HCT116 (cell line): ENCODE measurements around the gene MPC1. TPM values are rescaled to one million over a fixed set of nuclear protein-coding genes. Genes with fewer than 3 reads are reported as not detected.

ENCODE experiments used
- ATAC-seq: fragments of 200-7000 bp; cut with Tn5 transposase; 2 replicates; pipeline ENCODE4 v1.9.1; 2020; ENCODE audit warnings: mild to moderate bottlenecking, moderate library complexity
- BruUV-seq: library from RNA; stranded (reverse); fragments of 400-500 nt; replicated peaks from 2 replicates; lab custom pipeline; 2021; lab: Mats Ljungman, UMichigan
- CTCF ChIA-PET: fragments of 300-600 bp; sonication (Branson Sonifier 250); formaldehyde crosslinking; loops from one replicate; lab custom pipeline; 2021; ENCODE audit warnings: antibody characterized with exemption; lab: Charles Lee
- POLR2A ChIA-PET: fragments of 300-600, 350-600 bp; sonication (Branson Sonifier 250); formaldehyde crosslinking; loops from one replicate; lab custom pipeline; 2021; ENCODE audit warnings: antibody characterized with exemption; lab: Charles Lee
- RAD21 ChIA-PET, 2 experiments: fragments of 300-600 bp; sonication (Branson Sonifier 250); formaldehyde crosslinking; loops; one replicate each; lab custom pipeline; 2023; ENCODE audit warnings: low total read pairs in 2 of 2; ENCODE audit not compliant: uncharacterized antibody in 2 of 2, unreplicated experiment in 2 of 2, low non-redundant PET in 1 of 2; lab: Charles Lee
- DNase-seq: peaks from one replicate; pipeline ENCODE4 v3.0.0-alpha.2; 2010; ENCODE audit warnings: low read depth, low spot score
- H2AFZ ChIP-seq: fragments of 200-600 bp; shearing (Covaris generic), sonication (generic); 2 replicates; pipeline ENCODE4 v1.6.1; 2017; ENCODE audit warnings: low read depth, mixed run types, mixed read lengths, antibody characterized with exemption, low read length; ENCODE audit not compliant: poor library complexity, severe bottlenecking
- H3K27ac ChIP-seq: 2 replicates; pipeline ENCODE4 v1.5.1; 2012; ENCODE audit warnings: low read depth, low read length
- H3K27me3 ChIP-seq: fragments of 200-600 bp; sonication (generic); 2 replicates; pipeline ENCODE4 v1.6.1; 2016; ENCODE audit warnings: mixed run types, low read length, mixed read lengths; ENCODE audit not compliant: insufficient read depth
- H3K36me3 ChIP-seq, 2 experiments: fragments of 200-500 bp in 1 of 2; fragments of 200-600 bp in 1 of 2; sonication (Bioruptor generic) in 1 of 2; sonication (generic) in 1 of 2; 2 replicates each; pipeline versions ENCODE4 v1.5.1 to v1.6.1; 2014 to 2016; ENCODE audit warnings: low read length in 2 of 2, inconsistent platforms in 1 of 2, mixed read lengths in 1 of 2, mixed run types in 1 of 2; ENCODE audit not compliant: insufficient read depth in 2 of 2, control insufficient read depth in 1 of 2
- H3K4me1 ChIP-seq, 2 experiments: fragments of 200-600 bp in 1 of 2; sonication (generic) in 1 of 2; 2 replicates each; pipeline versions ENCODE4 v1.5.1 to v1.6.1; 2012 to 2017; ENCODE audit warnings: low read length in 2 of 2, inconsistent platforms in 1 of 2, mild to moderate bottlenecking in 1 of 2, mixed read lengths in 1 of 2, mixed run types in 1 of 2, moderate library complexity in 1 of 2; ENCODE audit not compliant: insufficient read depth in 2 of 2, control insufficient read depth in 1 of 2
- H3K4me2 ChIP-seq: fragments of 200-600 bp; sonication (generic); 2 replicates; pipeline ENCODE4 v1.6.1; 2017; ENCODE audit warnings: mixed run types, low read length, mixed read lengths
- H3K4me3 ChIP-seq, 2 experiments: fragments of 200-600 bp in 1 of 2; sonication (generic) in 1 of 2; replicated peaks in 1 of 2; 2 replicates each; pipeline ENCODE4 v1.5.1; 2011 to 2016; ENCODE audit warnings: low read length in 2 of 2, control low read depth in 1 of 2, low read depth in 1 of 2, mild to moderate bottlenecking in 1 of 2, mixed read lengths in 1 of 2, mixed run types in 1 of 2
- H3K79me2 ChIP-seq: fragments of 200-600 bp; sonication (generic); 2 replicates; pipeline ENCODE4 v1.6.1; 2017; ENCODE audit warnings: mild to moderate bottlenecking, mixed run types, low read length, moderate library complexity, mixed read lengths; ENCODE audit not compliant: insufficient read depth
- H3K9ac ChIP-seq: fragments of 200-600 bp; sonication (generic); 2 replicates; pipeline ENCODE4 v1.6.1; 2016; ENCODE audit warnings: low read length, mixed read lengths
- H3K9me2 ChIP-seq: fragments of 200-600 bp; sonication (generic), shearing (Covaris generic); 2 replicates; pipeline ENCODE4 v1.6.1; 2017; ENCODE audit warnings: mixed run types, mild to moderate bottlenecking, moderate library complexity; ENCODE audit not compliant: insufficient read depth
- H3K9me3 ChIP-seq, 2 experiments: fragments of 200-500 bp in 1 of 2; fragments of 200-600 bp in 1 of 2; sonication (Bioruptor generic) in 1 of 2; sonication (generic) in 1 of 2; 2 replicates each; pipeline ENCODE4 v1.6.1; 2014 to 2017; ENCODE audit warnings: low read length in 2 of 2, mixed read lengths in 2 of 2, inconsistent platforms in 1 of 2, low read depth in 1 of 2, mild to moderate bottlenecking in 1 of 2, mixed run types in 1 of 2, moderate library complexity in 1 of 2; ENCODE audit not compliant: control insufficient read depth in 1 of 2, insufficient read depth in 1 of 2
- H4K20me1 ChIP-seq: fragments of 200-600 bp; sonication (generic), shearing (Covaris generic); 2 replicates; pipeline ENCODE4 v1.6.1; 2017; ENCODE audit warnings: mixed run types, mild to moderate bottlenecking, moderate library complexity; ENCODE audit not compliant: insufficient read depth
- CBX3 ChIP-seq: IDR thresholded peaks from 2 replicates; pipeline ENCODE4 v1.6.1; 2012; ENCODE audit warnings: low read depth
- CEBPB ChIP-seq: IDR thresholded peaks from 2 replicates; pipeline ENCODE4 v1.6.1; 2012; ENCODE audit warnings: low read depth
- ELF1 ChIP-seq: IDR thresholded peaks from 2 replicates; pipeline ENCODE4 v1.6.1; 2012; ENCODE audit warnings: low read depth, borderline replicate concordance
- MAX ChIP-seq: IDR thresholded peaks from 2 replicates; pipeline ENCODE4 v1.6.1; 2012
- POLR2AphosphoS5 ChIP-seq: IDR thresholded peaks from 2 replicates; pipeline ENCODE4 v1.6.1; 2011; ENCODE audit warnings: mild to moderate bottlenecking, low read depth, low read length, moderate library complexity
- SIN3A ChIP-seq: IDR thresholded peaks from 2 replicates; pipeline ENCODE4 v1.6.1; 2012; ENCODE audit warnings: low read depth
- SP1 ChIP-seq: IDR thresholded peaks from 2 replicates; pipeline ENCODE4 v1.6.1; 2012; ENCODE audit warnings: low read depth
- SRF ChIP-seq: IDR thresholded peaks from 2 replicates; pipeline ENCODE4 v1.6.1; 2012; ENCODE audit warnings: low read depth
- TCF7L2 ChIP-seq: IDR thresholded peaks from 2 replicates; pipeline ENCODE4 v1.7.0; 2011; ENCODE audit warnings: borderline replicate concordance, inconsistent platforms; ENCODE audit not compliant: insufficient read depth, insufficient read length; ENCODE audit errors: extremely low read depth
- YY1 ChIP-seq: IDR thresholded peaks from 2 replicates; pipeline ENCODE4 v1.6.1; 2011; ENCODE audit warnings: low read length, low read depth, moderate library complexity, mild to moderate bottlenecking; ENCODE audit not compliant: insufficient replicate concordance; ENCODE audit errors: extremely low read depth
- ZBTB33 ChIP-seq: IDR thresholded peaks from 2 replicates; pipeline ENCODE4 v1.6.1; 2011; ENCODE audit warnings: mild to moderate bottlenecking, low read length, moderate library complexity; ENCODE audit not compliant: insufficient replicate concordance; ENCODE audit errors: extremely low read depth
- ZFX ChIP-seq: fragments of 450-650 bp; IDR thresholded peaks from 2 replicates; pipeline ENCODE4 v1.6.1; 2017
- ZNF274 ChIP-seq: fragments of 200-500 bp; sonication (Bioruptor generic); IDR thresholded peaks from 2 replicates; pipeline ENCODE4 v1.6.1; 2014; ENCODE audit warnings: mild to moderate bottlenecking, low read depth, low read length, inconsistent platforms
- intact Hi-C: fragments of 100-400 bp; cut with micrococcal nuclease; formaldehyde crosslinking; loops from 2 replicates; pipeline ENCODE4 v1.10.0; 2022
- total RNA-seq: library from RNA; stranded (reverse); gene quantifications from one replicate; pipeline ENCODE4 v1.2.1, GENCODE V29; 2021; ENCODE audit not compliant: unreplicated experiment

MPC1 gene
- total RNA-seq, 1 experiment from 2014 or later = 15.9 TPM

GRCh38 chr6:166353507-166353906 is 29.2 kb downstream of the MPC1 start:
- intact Hi-C loops = no loop called here
- H3K27me3 ChIP-seq = peaks cover 7% of the 10 kb centered on the region
- no peak for DNase-seq
- no peak for ATAC-seq
- no peak overlapping the region for H2AFZ ChIP-seq
- H3K4me2 ChIP-seq = no peak overlapping the region
- no peak overlapping the region for H3K9ac ChIP-seq
- H3K27ac ChIP-seq = no peak overlapping the region
- no peaks in the 10 kb centered on the region for H3K79me2 ChIP-seq
- ChIA-PET POLR2A (no interaction called here), CTCF (no interaction called here), RAD21 (no interaction called here)
- TF ChIP-seq SP1 (no peak), ELF1 (no peak), TCF7L2 (no peak), ZBTB33 (no peak), POLR2AphosphoS5 (no peak), YY1 (no peak), SIN3A (no peak), ZNF274 (no peak), CEBPB (no peak), SRF (no peak), CBX3 (no peak), ZFX (no peak), MAX (no peak)
- H3K9me2 ChIP-seq = no peaks in the 10 kb centered on the region
- H3K36me3 ChIP-seq = no peaks in the 10 kb centered on the region
- BruUV-seq = no TSS peak
- no peaks in the 10 kb centered on the region for H4K20me1 ChIP-seq
- no peak overlapping the region for H3K4me3 ChIP-seq
- H3K4me1 ChIP-seq = no peaks in the 10 kb centered on the region
- H3K9me3 ChIP-seq = no peaks in the 10 kb centered on the region
